Activated CD4-positive, alpha-beta T cell treated with anti-CD3 and anti-CD28 coated beads for 36 hours (primary cell): ENCODE data around the gene ZNF862. TPM values are rescaled to one million over a fixed set of nuclear protein-coding genes. Genes with fewer than 3 reads are reported as not detected.
A peak's percentile ranks its signal among the peaks of the same experiment; 100 is the strongest.

Experiments used
- ATAC-seq: fragments of 200-7000 bp; cut with Tn5 transposase; one replicate; pipeline ENCODE4 v1.10.0; 2021; ENCODE audit warnings: mild to moderate bottlenecking, moderate library complexity
- CTCF ChIA-PET: fragments of 350-600 bp; sonication (Branson Sonifier 250); formaldehyde crosslinking; loops from one replicate; lab custom pipeline; 2021; ENCODE audit warnings: antibody characterized with exemption; lab: Charles Lee
- POLR2A ChIA-PET: fragments of 350-600 bp; sonication (Branson Sonifier 250); formaldehyde crosslinking; loops from one replicate; lab custom pipeline; 2021; ENCODE audit warnings: antibody characterized with exemption, inconsistent platforms; lab: Charles Lee
- DNase-seq: peaks from one replicate; pipeline ENCODE4 v3.0.0-alpha.2; 2020
- H3K27ac Mint-ChIP-seq: one replicate; pipeline ENCODE4 v1.8.0; 2021; ENCODE audit warnings: mixed read lengths
- H3K27me3 Mint-ChIP-seq: one replicate; pipeline ENCODE4 v1.8.0; 2021; ENCODE audit warnings: mixed read lengths
- H3K36me3 Mint-ChIP-seq: one replicate; pipeline ENCODE4 v1.8.0; 2021; ENCODE audit warnings: low read depth, mixed read lengths
- H3K4me1 Mint-ChIP-seq: one replicate; pipeline ENCODE4 v1.8.0; 2021; ENCODE audit warnings: mixed read lengths
- H3K4me3 Mint-ChIP-seq: one replicate; pipeline ENCODE4 v1.8.0; 2021; ENCODE audit warnings: mild to moderate bottlenecking, moderate library complexity, mixed read lengths
- H3K9me3 Mint-ChIP-seq: one replicate; pipeline ENCODE4 v1.8.0; 2021; ENCODE audit warnings: low read depth, mixed read lengths
- intact Hi-C, 2 experiments: fragments of 100-400 bp; cut with DNase I in 1 of 2; cut with micrococcal nuclease in 1 of 2; formaldehyde crosslinking; loops; one replicate each; pipeline versions ENCODE4 v1.14.2 to v1.15.1; 2022 to 2024; cut with DNase I, micrococcal nuclease
- total RNA-seq, 2 experiments: library from RNA; stranded (reverse); gene quantifications; one replicate each; pipeline ENCODE4 v1.2.3, GENCODE V29; 2021

Gene ZNF862
- total RNA-seq, 2 experiments from 2014 or later = 17.6 to 18.3 TPM

GRCh38 chr7:149877890-149878522 is 39.8 kb downstream of the ZNF862 start:
- Mint-ChIP-seq H3K27ac (no peak overlapping the region), H3K9me3 (no peaks in the 10 kb centered on the region), H3K27me3 (no peaks in the 10 kb centered on the region), H3K36me3 (peaks cover 8% of the 10 kb centered on the region), H3K4me3 (no peak overlapping the region), H3K4me1 (peaks cover 32% of the 10 kb centered on the region)
- ATAC-seq = no peak
- ChIA-PET CTCF (no interaction called here), POLR2A (no interaction called here)
- intact Hi-C loops = loop anchor here (10.0 kb wide), 2 partner anchors 163 to 993 kb away; partner anchors contain the start of gene EZH2 (in 1 of the 2)
- DNase-seq = no peak

GRCh38 chr7:149878523-149878921 is 40.3 kb downstream of the ZNF862 start:
- peaks cover 8% of the 10 kb centered on the region for H3K36me3 Mint-ChIP-seq
- intact Hi-C loops = loop anchor here (10.0 kb wide), 2 partner anchors 164 to 994 kb away; partner anchors contain the start of gene EZH2 (in 1 of the 2)
- ChIA-PET POLR2A (no interaction called here), CTCF (no interaction called here)
- no peak for DNase-seq
- H3K27ac Mint-ChIP-seq = no peak overlapping the region
- no peaks in the 10 kb centered on the region for H3K9me3 Mint-ChIP-seq
- H3K4me1 Mint-ChIP-seq = peaks cover 35% of the 10 kb centered on the region
- no peak overlapping the region for H3K4me3 Mint-ChIP-seq
- no peak for ATAC-seq
- no peaks in the 10 kb centered on the region for H3K27me3 Mint-ChIP-seq

- Mint-ChIP-seq H3K27ac (no peak overlapping the region), H3K36me3 (peaks cover 8% of the 10 kb centered on the region), H3K9me3 (no peaks in the 10 kb centered on the region), H3K4me1 (peaks cover 34% of the 10 kb centered on the region), H3K27me3 (no peaks in the 10 kb centered on the region), H3K4me3 (no peak overlapping the region)
- ChIA-PET POLR2A (no interaction called here), CTCF (interaction anchor here (0.7 kb wide), 1 partner anchor 25 kb away, joined by 3 read pairs; no protein-coding TSS in a partner anchor)
- no peak for ATAC-seq
- no peak for DNase-seq
- intact Hi-C loops = loop anchor here (10.0 kb wide), 2 partner anchors 165 to 995 kb away; partner anchors contain the start of gene EZH2 (in 1 of the 2)
Observed at GRCh38 chr7:149879271-149879743, 41.1 kb downstream of the ZNF862 start.

GRCh38 chr7:149879766-149880637 is 41.8 kb downstream of the ZNF862 start:
- POLR2A ChIA-PET = no interaction called here
- CTCF ChIA-PET = interaction anchor here (0.7 kb wide), 1 partner anchor 26 kb away, joined by 3 read pairs; no protein-coding TSS in a partner anchor
- DNase-seq (no peak), ATAC-seq (no peak)
- Mint-ChIP-seq H3K27me3 (no peaks in the 10 kb centered on the region), H3K27ac (no peak overlapping the region), H3K9me3 (no peaks in the 10 kb centered on the region), H3K36me3 (peaks cover 9% of the 10 kb centered on the region), H3K4me1 (peaks cover 27% of the 10 kb centered on the region), H3K4me3 (no peak overlapping the region)
- intact Hi-C loops = loop anchor here (5.0 to 10.0 kb wide), 4 partner anchors 165 to 995 kb away; partner anchors contain the start of gene EZH2 (in 1 of the 2)

- no peak for ATAC-seq
- Mint-ChIP-seq H3K27me3 (no peaks in the 10 kb centered on the region), H3K27ac (no peak overlapping the region), H3K4me3 (no peak overlapping the region), H3K36me3 (peaks cover 9% of the 10 kb centered on the region), H3K4me1 (peaks cover 19% of the 10 kb centered on the region), H3K9me3 (no peaks in the 10 kb centered on the region)
- no peak for DNase-seq
- CTCF ChIA-PET = no interaction called here
- POLR2A ChIA-PET = no interaction called here
- intact Hi-C loops = loop anchor here (5.0 to 10.0 kb wide), 2 partner anchors 164 to 397 kb away; no protein-coding TSS in a partner anchor
Observed at GRCh38 chr7:149880638-149881311, 42.6 kb downstream of the ZNF862 start.

GRCh38 chr7:149881328-149882247 is 43.4 kb downstream of the ZNF862 start:
- Mint-ChIP-seq H3K27me3 (no peaks in the 10 kb centered on the region), H3K4me1 (peaks cover 15% of the 10 kb centered on the region), H3K27ac (no peak overlapping the region), H3K4me3 (no peak overlapping the region), H3K36me3 (peaks cover 3% of the 10 kb centered on the region), H3K9me3 (no peaks in the 10 kb centered on the region)
- CTCF ChIA-PET = no interaction called here
- intact Hi-C loops = loop anchor here (5.0 to 10.0 kb wide), 2 partner anchors 163 to 396 kb away; no protein-coding TSS in a partner anchor
- DNase-seq (no peak), ATAC-seq (no peak)
- POLR2A ChIA-PET = no interaction called here

- POLR2A ChIA-PET = interaction anchor here (1.6 kb wide), 1 partner anchor 44 kb away, joined by 4 read pairs; the partner anchor contains the start of gene ZNF862
- no peak for ATAC-seq
Observed at GRCh38 chr7:149882248-149883047, 44.3 kb downstream of the ZNF862 start.

GRCh38 chr7:149883048-149883438 is 44.9 kb downstream of the ZNF862 start:
- H3K27me3 Mint-ChIP-seq = no peaks in the 10 kb centered on the region
- no peaks in the 10 kb centered on the region for H3K9me3 Mint-ChIP-seq
- DNase-seq (no peak), ATAC-seq (no peak)
- POLR2A ChIA-PET = interaction anchor here (0.7 to 1.6 kb wide), 2 partner anchors 11 to 45 kb away, joined by 4 to 6 read pairs; partner anchors contain the start of gene ZNF862
- CTCF ChIA-PET = interaction anchor here (1.0 to 1.4 kb wide), 4 partner anchors 14 to 221 kb away, joined by 3 to 6 read pairs (median 4); partner anchors contain the start of gene ZNF862
- peaks cover 4% of the 10 kb centered on the region for H3K36me3 Mint-ChIP-seq
- H3K4me1 Mint-ChIP-seq = peaks cover 8% of the 10 kb centered on the region
- H3K27ac Mint-ChIP-seq = no peak overlapping the region
- no peak overlapping the region for H3K4me3 Mint-ChIP-seq
- intact Hi-C loops = loop anchor here (1.0 to 10.0 kb wide), 4 partner anchors 118 to 394 kb away; no protein-coding TSS in a partner anchor

More at GRCh38 chr7:149882248-149883047, 44.3 kb downstream of the ZNF862 start:
- Mint-ChIP-seq H3K9me3 (no peaks in the 10 kb centered on the region), H3K27me3 (no peaks in the 10 kb centered on the region), H3K4me1 (peaks cover 14% of the 10 kb centered on the region), H3K36me3 (peaks cover 2% of the 10 kb centered on the region), H3K4me3 (no peak overlapping the region), H3K27ac (no peak overlapping the region)
- CTCF ChIA-PET = interaction anchor here (1.4 kb wide), 1 partner anchor 43 kb away, joined by 6 read pairs; the partner anchor contains the start of gene ZNF862
- no peak for DNase-seq
- intact Hi-C loops = loop anchor here (1.0 to 10.0 kb wide), 4 partner anchors 119 to 395 kb away; no protein-coding TSS in a partner anchor

- ChIA-PET CTCF (interaction anchor here (0.6 to 1.4 kb wide), 7 partner anchors 11 to 1328 kb away, joined by 3 to 6 read pairs (median 3); partner anchors contain the start of gene ZNF862), POLR2A (interaction anchor here (0.7 to 1.6 kb wide), 2 partner anchors 12 to 45 kb away, joined by 4 to 6 read pairs; partner anchors contain the start of gene ZNF862)
- peaks cover 4% of the 10 kb centered on the region for H3K36me3 Mint-ChIP-seq
- intact Hi-C loops = loop anchor here (1.0 to 10.0 kb wide), 4 partner anchors 118 to 394 kb away; no protein-coding TSS in a partner anchor
- no peak overlapping the region for H3K4me3 Mint-ChIP-seq
- peaks cover 4% of the 10 kb centered on the region for H3K4me1 Mint-ChIP-seq
- DNase-seq (peak; percentile 81), ATAC-seq (peak; percentile 93)
- H3K27me3 Mint-ChIP-seq = no peaks in the 10 kb centered on the region
- no peaks in the 10 kb centered on the region for H3K9me3 Mint-ChIP-seq
- no peak overlapping the region for H3K27ac Mint-ChIP-seq
Observed at GRCh38 chr7:149883452-149883861, 45.3 kb downstream of the ZNF862 start.
